GM18870 (cell line): Measurements from ENCODE around the gene PCMT1.
"Not testable (repeated sequence)": the region's sequence is repeated elsewhere in the genome, so short reads cannot be mapped to it uniquely, and the experiment has no call there.

ENCODE experiments used
- ATAC-seq: cut with Tn5 transposase; IDR thresholded peaks from one replicate; pipeline ENCODE4 v1.9.1; 2021; ENCODE audit warnings: moderate library complexity; ENCODE audit not compliant: unreplicated experiment

PCMT1 gene

DNA sequence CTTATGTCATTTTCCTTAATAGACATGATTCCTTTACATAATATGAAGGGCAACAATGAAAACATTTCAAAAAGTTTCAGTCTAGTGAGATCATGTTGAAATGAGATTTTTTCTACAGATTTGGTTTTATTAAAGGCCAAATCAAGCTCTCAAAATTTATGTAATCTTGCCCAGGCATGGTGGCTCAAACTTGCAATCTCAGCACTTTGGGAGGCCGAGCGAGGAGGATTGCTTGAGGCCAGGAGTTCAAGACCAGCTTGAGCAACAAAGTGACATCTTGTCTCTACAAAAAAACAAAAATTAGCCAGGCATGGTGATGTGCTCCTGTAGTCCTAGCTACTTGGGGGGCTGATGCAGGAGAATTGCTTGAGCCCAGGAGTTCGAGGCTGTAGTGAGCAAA is 63.8 kb downstream of the PCMT1 start:
- no peak for ATAC-seq

DNA sequence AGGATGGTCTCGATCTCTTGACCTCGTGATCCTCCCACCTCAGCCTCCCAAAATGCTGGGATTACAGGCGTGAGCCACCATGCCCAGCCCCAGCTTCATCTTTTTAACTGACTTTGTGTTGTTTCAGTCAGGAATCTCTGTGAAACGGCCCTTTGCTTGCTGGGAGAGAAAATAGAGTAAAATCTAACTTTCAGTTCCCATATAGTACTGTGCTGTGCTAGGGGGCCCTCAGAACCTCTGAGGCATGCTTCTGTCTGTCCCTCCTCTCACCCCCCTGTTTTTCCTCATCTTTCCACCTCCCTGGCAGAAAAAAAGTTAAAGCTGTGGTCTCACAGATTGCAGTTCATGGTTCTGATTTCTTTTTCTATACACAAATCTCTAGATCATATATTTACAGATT is 66.2 kb downstream of the PCMT1 start:
- ATAC-seq = no peak

DNA sequence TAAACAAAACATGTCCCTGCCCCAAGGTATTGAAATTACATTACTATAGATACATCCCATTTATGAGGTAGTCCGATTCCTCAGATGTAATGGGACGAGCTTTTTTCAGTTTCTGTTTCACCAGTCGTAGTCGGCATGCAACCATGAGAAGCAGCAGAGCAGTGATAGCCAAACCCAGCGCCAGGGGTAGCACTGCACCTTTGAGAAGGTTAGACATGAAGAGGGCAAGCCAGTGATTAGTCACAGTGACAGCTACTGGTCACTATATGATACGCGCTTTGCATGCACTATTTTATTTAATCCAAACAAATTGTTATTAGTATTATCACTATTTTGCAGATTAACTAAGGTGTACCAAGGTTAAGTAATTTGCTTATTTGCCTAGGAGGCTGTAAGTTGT is 71.0 kb downstream of the PCMT1 start:
- ATAC-seq = no peak

DNA sequence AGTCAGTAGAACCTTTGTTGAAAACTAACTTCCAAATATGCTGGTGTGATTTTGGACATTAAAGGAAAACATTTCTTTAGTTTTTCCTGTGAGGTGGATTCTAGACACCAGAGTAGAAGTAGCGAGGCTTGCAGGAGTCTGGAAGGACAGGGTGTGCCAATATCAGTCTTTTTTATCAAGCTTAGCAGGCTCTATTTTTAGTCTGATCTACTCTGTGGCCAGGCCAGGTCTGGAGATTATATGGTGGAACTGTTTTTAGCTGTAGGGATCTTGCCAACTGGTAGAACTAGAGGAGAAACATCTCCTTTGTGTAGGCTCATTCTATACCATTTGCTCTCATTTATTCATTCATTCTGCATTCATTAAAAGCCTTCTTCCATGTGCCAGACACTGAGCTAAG is 72.0 kb downstream of the PCMT1 start:
- ATAC-seq = no peak

DNA sequence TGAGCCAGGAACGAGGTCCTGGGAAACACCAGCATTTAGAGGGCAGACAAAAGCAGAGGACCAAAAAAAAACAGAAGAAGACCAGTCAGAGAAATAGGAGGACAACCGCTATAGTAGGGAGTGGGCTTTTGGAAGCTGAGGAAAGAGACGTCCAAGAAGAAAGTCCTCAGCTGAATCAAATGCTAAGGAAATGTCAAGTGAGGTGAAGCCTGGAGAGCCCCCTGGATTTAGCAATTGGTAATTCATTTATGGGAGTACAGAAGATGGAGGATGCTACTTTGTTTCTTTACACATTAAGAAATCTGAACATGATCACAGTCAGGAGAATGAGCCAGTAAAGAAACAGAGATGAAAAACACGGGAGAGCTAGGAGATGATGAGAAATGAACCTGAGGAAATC is 73.5 kb downstream of the PCMT1 start:
- no peak for ATAC-seq

DNA sequence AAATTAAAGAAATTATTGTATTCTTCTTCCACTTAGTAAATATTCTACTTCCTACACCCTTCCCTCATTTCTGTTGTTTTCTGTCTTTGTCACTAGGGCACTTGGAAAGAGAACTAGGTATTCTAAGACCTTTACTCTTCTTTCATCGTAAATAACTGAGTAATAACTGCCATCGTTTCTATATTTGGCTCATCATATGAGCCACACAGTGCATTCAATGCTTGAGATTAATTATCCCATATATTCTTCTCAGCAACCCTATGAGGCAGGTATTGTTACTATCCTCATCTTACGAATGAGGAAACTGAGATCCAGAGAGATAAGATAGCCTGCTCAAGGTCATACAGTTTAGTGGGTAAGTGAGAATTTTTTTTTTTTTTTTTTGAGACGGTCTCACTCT is 75.8 kb downstream of the PCMT1 start:
- no peak for ATAC-seq

DNA sequence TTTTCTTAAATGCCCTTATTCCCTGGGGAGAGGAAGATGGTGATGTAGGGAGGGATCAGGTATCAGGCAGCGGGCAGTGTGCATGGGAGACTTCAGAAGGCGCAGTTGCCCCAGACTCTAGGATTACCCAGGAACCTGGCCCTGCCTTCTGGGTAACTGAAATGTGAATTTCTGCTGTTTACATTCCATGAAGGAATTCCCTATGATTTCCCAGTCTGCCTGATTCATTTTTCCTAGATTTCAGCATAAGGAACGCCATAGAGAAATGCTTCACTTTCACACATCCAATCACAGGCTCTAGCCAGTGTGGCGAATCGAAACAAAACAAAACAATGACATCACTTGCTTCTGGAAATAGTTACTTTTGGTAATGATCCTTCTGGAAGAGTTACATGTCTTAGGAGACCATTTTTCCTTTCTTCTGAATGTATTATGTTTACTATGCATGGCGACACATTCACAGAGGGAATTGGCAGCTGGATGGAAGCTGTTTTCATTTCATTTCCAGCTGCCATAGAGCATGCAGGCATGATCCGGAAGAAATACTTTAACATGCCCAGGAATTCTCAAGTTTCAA is 81.3 kb downstream of the PCMT1 start:
- no peak for ATAC-seq

DNA sequence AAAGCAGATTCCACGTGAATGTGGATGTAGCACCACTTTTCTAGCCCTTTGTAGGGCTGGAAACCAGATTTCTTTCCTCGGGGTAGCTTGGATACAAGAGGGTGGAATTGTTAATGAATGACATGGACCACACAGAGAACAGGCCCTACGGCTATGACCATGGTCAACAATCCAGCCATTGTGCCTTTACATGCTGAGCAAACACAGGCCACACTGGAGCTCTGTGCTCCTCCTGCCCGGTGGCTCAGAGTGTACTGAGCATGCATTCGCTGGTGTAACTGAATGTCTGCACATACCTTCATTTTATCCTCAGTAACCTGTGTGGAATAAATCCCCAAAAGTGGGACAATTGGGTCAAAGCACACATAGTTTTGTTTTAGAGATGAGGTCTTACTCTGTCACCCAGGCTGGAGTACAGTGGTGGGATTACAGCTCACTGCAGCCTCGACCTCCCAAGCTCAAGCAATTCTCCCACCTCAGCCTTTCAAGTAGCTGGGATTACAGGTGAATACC is 81.8 kb downstream of the PCMT1 start:
- no peak for ATAC-seq

DNA sequence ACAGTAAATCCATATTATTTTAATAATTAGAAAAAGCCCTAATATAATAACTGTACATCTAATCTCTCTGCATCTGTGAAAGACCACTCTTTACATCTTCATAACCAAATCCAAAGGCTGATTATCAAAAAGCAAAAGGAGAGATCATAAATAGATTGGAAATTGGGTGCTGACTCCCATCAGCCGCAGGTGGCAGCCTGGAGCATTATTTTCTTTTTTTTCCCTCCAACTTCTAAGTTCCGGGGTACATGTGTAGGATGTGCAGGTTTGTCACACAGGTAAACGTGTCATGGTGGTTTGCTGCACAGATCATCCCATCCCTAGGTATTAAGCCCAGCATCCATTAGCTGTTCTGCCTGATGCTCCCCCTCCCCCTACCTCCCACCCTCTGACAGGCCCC is 84.1 kb downstream of the PCMT1 start:
- no peak for ATAC-seq

DNA sequence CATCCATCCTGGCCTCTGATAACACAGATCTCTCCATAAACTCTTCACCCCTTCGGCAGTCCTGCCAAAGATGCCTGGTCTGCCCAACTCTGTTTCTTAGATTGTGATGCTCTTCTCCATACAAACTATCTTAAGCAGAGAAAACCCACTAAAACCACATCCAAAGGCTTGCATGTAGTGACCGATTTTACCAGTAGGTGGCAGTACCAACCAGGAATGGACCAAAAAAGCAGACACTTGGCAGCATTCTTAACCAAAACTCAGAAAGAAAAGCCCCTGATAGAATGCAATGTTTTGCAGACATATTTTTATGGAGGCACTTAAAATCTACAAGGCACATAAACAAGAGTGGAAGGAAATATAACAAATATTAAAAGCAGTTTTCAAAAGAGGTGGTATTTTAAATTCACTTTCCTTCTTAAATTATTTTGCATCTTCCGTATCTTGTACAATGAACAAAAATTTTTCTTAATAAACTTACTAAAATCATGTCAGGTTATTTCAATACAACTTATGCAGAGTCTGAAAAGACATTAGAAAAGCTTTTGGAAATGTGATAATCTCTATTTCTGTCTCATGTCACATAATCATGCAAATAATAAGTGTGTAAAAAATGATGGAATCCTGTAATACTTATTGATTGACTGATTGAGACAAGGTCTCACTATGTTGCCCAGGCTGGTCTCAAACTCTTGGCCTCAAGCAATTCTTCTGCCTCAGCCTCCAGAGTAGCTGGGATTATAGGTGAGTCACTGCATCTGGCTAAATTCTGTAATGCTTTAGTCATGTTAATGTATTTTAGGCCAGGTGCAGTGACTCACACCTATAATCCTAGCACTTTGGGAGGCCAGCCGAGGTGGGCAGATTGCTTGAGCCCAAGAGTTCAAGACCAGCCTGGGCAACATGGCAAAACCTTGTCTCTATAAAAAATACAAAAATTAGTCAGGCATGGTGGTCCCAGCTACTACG is 85.3 kb downstream of the PCMT1 start:
- no peak for ATAC-seq

DNA sequence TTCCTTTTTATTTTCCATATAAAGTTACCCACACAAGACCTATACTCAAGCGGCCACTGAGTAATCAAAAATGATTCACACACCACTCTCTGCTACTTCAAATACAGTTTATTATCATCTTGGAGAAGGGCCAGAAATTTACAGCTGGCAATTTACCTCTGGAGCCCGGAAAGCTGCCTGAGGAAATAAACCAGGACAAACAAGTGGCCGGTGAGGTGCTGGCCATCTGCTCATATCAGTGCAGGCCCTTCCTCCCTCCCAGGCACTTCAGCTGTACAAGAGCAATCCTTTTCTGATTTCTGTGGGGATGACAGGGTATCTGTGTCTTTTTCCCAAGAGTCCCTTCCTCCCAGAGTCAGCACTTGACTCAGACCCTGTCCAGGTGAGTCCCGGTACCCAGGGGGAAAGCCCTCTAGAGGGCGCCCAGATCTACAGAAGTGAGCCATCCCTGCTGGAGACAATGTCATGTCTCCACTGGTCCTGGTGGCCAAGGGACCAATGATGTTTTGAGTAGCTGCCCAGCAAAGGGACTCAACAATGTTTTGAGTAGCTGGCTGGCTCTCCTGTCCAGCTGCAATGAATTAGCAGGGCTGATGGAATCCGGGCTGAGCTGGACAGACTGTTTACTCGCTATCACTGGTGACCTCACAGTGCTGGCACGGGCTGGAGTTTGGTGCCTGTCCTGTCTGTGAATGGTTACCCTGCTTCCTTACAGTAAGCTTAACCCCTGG is 91.0 kb downstream of the PCMT1 start:
- no peak for ATAC-seq

DNA sequence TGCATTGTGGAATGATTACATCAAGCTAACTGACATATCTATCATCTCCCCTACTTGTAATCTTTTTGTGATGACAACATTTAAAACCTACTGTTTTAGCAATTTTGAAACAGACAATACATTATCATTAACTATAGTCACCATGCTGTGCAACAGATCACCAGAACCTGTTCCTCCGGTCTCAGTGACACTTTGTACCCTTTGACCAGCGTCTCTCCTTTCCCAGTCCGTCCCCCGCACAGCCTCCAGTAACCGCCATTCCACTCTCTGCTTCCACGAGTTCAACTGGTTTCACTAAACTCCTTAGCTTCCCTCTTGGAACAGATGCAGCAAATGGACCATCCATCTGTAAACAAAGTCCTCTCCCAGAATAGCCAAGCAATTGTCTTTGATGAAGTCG is 92.8 kb downstream of the PCMT1 start:
- no peak for ATAC-seq

DNA sequence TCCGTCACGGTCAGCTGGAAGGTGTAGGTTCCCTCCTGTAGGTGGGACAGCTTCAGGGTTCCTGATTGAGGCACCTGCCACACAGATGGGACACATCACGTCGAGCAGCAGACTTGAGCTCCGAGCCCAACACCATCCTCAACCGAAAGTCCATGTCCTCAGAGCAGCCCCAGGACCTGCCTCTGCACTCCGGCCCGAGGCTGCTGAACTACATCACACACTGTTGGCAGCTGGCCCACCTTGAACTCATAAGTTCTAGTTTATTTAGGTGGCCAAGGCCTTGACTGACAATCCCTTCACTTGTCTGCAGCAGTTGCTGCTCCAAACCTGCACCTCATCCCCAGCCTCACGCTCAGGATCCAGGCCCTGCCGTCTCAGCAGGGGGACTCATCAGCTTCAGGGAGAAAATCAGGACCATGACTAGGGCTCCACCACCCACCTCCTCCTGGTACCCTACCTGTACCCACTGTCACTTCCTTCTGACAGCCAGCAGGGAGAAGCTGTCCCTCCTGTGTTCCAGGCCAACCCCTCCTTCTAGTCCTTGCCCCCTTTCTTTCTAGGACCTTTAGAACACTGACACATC is 93.6 kb downstream of the PCMT1 start:
- ATAC-seq = no peak

DNA sequence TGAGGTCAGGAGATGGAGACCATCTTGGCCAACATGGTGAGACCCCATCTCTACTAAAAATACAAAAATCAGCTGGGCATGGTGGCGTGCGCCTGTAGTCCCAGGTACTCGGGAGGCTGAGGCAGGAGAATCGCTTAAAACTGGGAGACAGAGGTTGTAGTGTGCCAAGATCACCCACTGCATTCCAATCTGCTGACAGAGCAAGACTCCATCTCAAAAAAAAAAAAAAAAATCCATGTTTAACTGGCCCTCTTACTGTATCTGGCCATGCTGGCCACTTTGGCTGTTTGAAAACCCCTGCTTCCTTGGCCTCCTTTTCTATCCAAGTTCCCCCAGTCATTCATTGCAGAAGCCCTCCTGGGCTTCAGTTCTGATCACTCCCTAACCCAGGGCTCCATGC is 94.5 kb downstream of the PCMT1 start:
- not testable (repeated sequence) for ATAC-seq

DNA sequence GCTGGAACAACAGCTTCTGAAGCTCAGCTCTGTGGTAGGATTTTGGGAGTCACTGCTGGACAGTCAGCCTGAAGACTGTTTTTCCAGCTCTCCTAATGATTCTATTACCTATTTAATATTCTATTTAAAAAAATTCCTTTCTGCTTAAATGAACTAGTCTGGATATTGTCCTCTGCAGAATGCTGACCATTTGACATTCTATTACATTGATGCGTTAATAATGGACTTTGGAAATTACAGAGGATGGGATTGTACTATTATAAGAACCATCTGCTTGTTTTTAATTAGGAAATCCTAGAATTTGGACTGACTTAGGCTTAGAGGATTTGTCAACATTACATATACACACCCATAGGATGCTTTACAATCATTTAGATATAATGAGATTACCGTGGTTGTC is 94.9 kb downstream of the PCMT1 start:
- no peak for ATAC-seq

DNA sequence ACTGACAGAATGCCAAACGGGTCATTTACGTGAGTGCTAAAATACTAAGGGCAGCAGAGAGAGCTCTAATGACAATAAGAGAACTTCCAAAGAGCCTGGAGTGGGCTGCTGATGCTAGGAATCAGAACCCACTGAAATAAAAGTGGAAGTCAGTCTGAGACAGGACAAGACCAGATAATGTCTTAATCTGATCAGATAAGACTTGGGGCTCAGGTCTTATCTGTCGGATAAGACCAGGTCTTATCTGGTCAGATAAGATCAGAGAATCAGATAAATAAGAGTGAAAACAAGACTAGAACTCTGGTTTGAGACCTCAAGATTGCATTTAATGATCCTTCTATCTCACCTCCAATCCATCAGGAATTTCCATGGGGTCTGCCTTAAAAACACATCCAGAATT is 96.0 kb downstream of the PCMT1 start:
- no peak for ATAC-seq

DNA sequence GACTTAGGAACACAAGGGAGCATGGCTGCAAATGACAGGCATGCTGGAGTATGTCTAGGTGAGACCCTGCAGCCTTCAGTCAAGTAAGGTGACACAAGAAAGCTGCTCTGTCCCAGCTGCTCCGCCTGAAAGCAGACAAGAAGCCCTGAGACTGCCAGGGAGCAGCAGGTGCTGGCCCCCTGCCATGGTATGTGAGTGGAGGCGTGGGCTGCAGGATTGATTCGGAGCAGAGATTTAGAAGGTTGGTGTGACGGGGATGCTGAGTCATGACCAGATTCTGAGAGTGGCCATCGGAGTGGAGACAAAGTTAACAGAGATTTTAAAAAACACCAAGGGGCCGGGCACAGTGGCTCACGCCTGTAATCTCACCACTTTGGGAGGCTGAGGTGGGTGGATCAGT is 96.8 kb downstream of the PCMT1 start:
- ATAC-seq = no peak

DNA sequence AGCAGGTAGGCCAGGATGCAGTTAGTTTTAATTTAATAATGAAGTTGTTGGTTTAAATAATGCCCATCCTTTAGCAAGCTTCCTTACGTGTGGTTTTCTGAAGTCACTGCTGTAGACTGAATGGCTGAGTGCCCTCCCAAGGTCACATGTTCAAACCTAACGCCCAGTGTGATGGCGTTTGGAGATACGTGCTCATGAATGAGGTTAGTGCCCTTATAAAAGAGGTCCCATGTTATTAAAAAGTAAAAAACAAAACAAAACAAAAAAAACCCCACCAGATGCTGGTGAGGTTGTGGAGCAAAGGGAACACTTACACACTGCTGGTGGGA is 98.4 kb downstream of the PCMT1 start:
- ATAC-seq = no peak

DNA sequence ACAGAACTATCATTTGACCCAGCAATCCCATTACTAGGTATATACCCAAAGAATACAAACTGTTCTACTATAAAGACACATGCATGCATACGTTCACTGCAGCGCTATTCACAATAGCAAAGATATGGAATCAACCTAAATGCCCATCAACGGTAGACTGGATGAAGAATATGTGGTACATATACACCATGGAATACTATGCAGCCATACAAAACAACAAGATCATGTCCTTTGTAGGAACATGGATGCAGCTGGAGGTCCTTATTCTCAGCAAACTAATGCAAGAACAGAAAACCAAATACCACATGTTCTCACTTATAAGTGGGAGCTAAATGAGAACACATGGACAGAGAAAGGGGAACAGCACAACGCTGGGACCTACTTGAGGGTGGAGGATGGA is 98.8 kb downstream of the PCMT1 start:
- ATAC-seq = not testable (repeated sequence)

DNA sequence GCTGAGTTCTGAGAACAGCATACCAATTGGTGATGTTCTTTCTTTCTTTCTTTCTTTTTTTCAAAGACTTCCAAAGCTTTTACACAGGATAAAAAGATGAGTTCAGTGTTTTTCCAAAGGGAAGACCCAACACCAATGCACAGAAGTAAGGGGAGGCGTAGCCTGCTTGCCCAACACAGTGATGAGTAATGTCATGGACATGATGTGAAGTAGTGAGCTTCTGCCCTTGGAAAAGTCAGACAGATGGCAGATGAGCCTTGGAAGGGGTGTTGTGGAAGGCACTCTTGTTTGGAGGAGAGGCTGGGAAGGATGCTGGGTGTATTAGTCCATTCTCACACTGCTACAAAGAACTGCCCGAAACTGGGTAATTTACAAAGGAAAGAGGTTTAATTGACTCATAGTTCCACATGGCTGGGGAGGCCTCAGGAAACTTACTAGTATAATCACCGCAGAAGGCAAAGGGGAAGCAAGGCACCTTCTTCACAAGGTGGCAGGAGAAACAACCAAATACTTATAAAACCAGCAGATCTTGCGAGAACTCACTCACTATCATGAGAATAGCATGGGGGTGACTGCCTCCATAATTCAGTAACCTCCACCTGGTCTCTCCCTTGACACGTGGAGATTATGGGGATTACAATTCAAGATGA is 102.0 kb downstream of the PCMT1 start:
- no peak for ATAC-seq

DNA sequence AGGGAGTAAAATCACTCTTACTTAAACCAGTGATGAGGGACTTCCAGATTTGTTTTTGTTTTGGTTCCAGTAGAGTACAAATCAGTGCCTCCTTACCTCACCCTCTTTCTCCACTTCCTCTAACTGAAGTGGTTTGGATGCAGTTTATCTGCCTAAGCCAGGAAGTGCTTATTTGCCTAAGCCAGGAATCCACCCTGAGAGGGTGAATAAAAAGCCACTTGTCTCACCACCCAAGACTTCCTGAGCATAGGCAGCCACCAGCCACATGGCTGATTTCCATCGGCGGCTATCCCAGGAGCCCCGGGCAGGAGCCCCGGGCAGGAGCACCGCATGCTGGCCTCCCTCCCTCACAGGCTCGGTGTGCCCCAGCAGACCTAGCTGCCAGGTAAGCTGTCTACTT is 102.6 kb downstream of the PCMT1 start:
- no peak for ATAC-seq
